ENCODE results near the gene PSMB7.

PSMB7 gene

GRCh38 chr9:124409410-124409809, 5.8 kb downstream of the PSMB7 start:
- Mint-ChIP-seq H3K4me1 (ENCODE audit: low read depth) (peaks cover 61% of the 10 kb centered on the region), H3K27ac (no peak overlapping the region), H3K4me3 (no peak overlapping the region), H3K27me3 (no peaks in the 10 kb centered on the region), H3K36me3 (ENCODE audit: low read depth) (peaks cover 95% of the 10 kb centered on the region), H3K9me3 (no peaks in the 10 kb centered on the region)
- DNase-seq: no peak

- peaks cover 92% of the 10 kb centered on the region for H3K36me3 Mint-ChIP-seq (ENCODE audit: low read depth)
- H3K4me1 Mint-ChIP-seq (ENCODE audit: low read depth): peaks cover 51% of the 10 kb centered on the region
- no peaks in the 10 kb centered on the region for H3K27me3 Mint-ChIP-seq
- H3K9me3 Mint-ChIP-seq: no peaks in the 10 kb centered on the region
- no peak overlapping the region for H3K4me3 Mint-ChIP-seq
- H3K27ac Mint-ChIP-seq: no peak overlapping the region
- DNase-seq: no peak
Observed at GRCh38 chr9:124403246-124403645, 12.0 kb downstream of the PSMB7 start.

GRCh38 chr9:124399968-124400940, 15.0 kb downstream of the PSMB7 start:
- no peak overlapping the region for H3K4me3 Mint-ChIP-seq
- no peaks in the 10 kb centered on the region for H3K27me3 Mint-ChIP-seq
- H3K36me3 Mint-ChIP-seq (ENCODE audit: low read depth): peaks cover 92% of the 10 kb centered on the region
- DNase-seq: no peak
- peaks cover 52% of the 10 kb centered on the region for H3K4me1 Mint-ChIP-seq (ENCODE audit: low read depth)
- H3K27ac Mint-ChIP-seq: no peak overlapping the region
- no peaks in the 10 kb centered on the region for H3K9me3 Mint-ChIP-seq

GRCh38 chr9:124399323-124399967, 15.8 kb downstream of the PSMB7 start:
- H3K27me3 Mint-ChIP-seq: no peaks in the 10 kb centered on the region
- H3K4me3 Mint-ChIP-seq: no peak overlapping the region
- peaks cover 95% of the 10 kb centered on the region for H3K36me3 Mint-ChIP-seq (ENCODE audit: low read depth)
- H3K9me3 Mint-ChIP-seq: no peaks in the 10 kb centered on the region
- DNase-seq: no peak
- peaks cover 57% of the 10 kb centered on the region for H3K4me1 Mint-ChIP-seq (ENCODE audit: low read depth)
- no peak overlapping the region for H3K27ac Mint-ChIP-seq

GRCh38 chr9:124398191-124398935, 16.9 kb downstream of the PSMB7 start:
- H3K4me3 Mint-ChIP-seq: no peak overlapping the region
- H3K4me1 Mint-ChIP-seq (ENCODE audit: low read depth): peaks cover 62% of the 10 kb centered on the region
- H3K27ac Mint-ChIP-seq: no peak overlapping the region
- no peaks in the 10 kb centered on the region for H3K9me3 Mint-ChIP-seq
- H3K36me3 Mint-ChIP-seq (ENCODE audit: low read depth): peaks cover 95% of the 10 kb centered on the region
- no peaks in the 10 kb centered on the region for H3K27me3 Mint-ChIP-seq
- DNase-seq: no peak

GRCh38 chr9:124395826-124396225, 19.4 kb downstream of the PSMB7 start:
- DNase-seq: no peak
- H3K4me3 Mint-ChIP-seq: no peak overlapping the region
- no peaks in the 10 kb centered on the region for H3K27me3 Mint-ChIP-seq
- H3K9me3 Mint-ChIP-seq: no peaks in the 10 kb centered on the region
- no peak overlapping the region for H3K27ac Mint-ChIP-seq
- H3K36me3 Mint-ChIP-seq (ENCODE audit: low read depth): peaks cover 89% of the 10 kb centered on the region
- H3K4me1 Mint-ChIP-seq (ENCODE audit: low read depth): peaks cover 73% of the 10 kb centered on the region

GRCh38 chr9:124394596-124394995, 20.6 kb downstream of the PSMB7 start:
- Mint-ChIP-seq H3K27ac (peak overlapping the region; percentile 73), H3K4me3 (no peak overlapping the region), H3K36me3 (ENCODE audit: low read depth) (peaks cover 85% of the 10 kb centered on the region), H3K9me3 (no peaks in the 10 kb centered on the region), H3K27me3 (no peaks in the 10 kb centered on the region), H3K4me1 (ENCODE audit: low read depth) (peaks cover 75% of the 10 kb centered on the region)
- DNase-seq: no peak

GRCh38 chr9:124394167-124394566, 21.1 kb downstream of the PSMB7 start:
- Mint-ChIP-seq H3K4me3 (no peak overlapping the region), H3K9me3 (no peaks in the 10 kb centered on the region), H3K4me1 (ENCODE audit: low read depth) (peaks cover 77% of the 10 kb centered on the region), H3K36me3 (ENCODE audit: low read depth) (peaks cover 84% of the 10 kb centered on the region), H3K27me3 (no peaks in the 10 kb centered on the region), H3K27ac (peak overlapping the region; percentile 73)
- no peak for DNase-seq

- no peaks in the 10 kb centered on the region for H3K27me3 Mint-ChIP-seq
- peaks cover 81% of the 10 kb centered on the region for H3K4me1 Mint-ChIP-seq (ENCODE audit: low read depth)
- no peak overlapping the region for H3K4me3 Mint-ChIP-seq
- H3K9me3 Mint-ChIP-seq: no peaks in the 10 kb centered on the region
- peaks cover 75% of the 10 kb centered on the region for H3K36me3 Mint-ChIP-seq (ENCODE audit: low read depth)
- DNase-seq: no peak
- peak overlapping the region; percentile 72 for H3K27ac Mint-ChIP-seq
Observed at GRCh38 chr9:124392871-124393460, 22.3 kb downstream of the PSMB7 start.

- peaks cover 69% of the 10 kb centered on the region for H3K36me3 Mint-ChIP-seq (ENCODE audit: low read depth)
- peak overlapping the region; percentile 72 for H3K27ac Mint-ChIP-seq
- no peaks in the 10 kb centered on the region for H3K9me3 Mint-ChIP-seq
- H3K4me1 Mint-ChIP-seq (ENCODE audit: low read depth): peaks cover 86% of the 10 kb centered on the region
- H3K27me3 Mint-ChIP-seq: no peaks in the 10 kb centered on the region
- DNase-seq: no peak
- H3K4me3 Mint-ChIP-seq: no peak overlapping the region
Observed at GRCh38 chr9:124392254-124392870, 22.9 kb downstream of the PSMB7 start.

- peaks cover 69% of the 10 kb centered on the region for H3K36me3 Mint-ChIP-seq (ENCODE audit: low read depth)
- H3K27ac Mint-ChIP-seq: no peak overlapping the region
Observed at GRCh38 chr9:124390794-124391658, 24.2 kb downstream of the PSMB7 start.

GRCh38 chr9:124389146-124389939, 25.9 kb downstream of the PSMB7 start:
- Mint-ChIP-seq H3K36me3 (ENCODE audit: low read depth) (peaks cover 67% of the 10 kb centered on the region), H3K27me3 (no peaks in the 10 kb centered on the region), H3K27ac (peak overlapping the region; percentile 12), H3K9me3 (no peaks in the 10 kb centered on the region), H3K4me3 (no peak overlapping the region), H3K4me1 (ENCODE audit: low read depth) (peaks cover 71% of the 10 kb centered on the region)
- no peak for DNase-seq

More at GRCh38 chr9:124390794-124391658, 24.2 kb downstream of the PSMB7 start:
- Mint-ChIP-seq H3K4me1 (ENCODE audit: low read depth) (peaks cover 88% of the 10 kb centered on the region), H3K9me3 (no peaks in the 10 kb centered on the region), H3K4me3 (no peak overlapping the region), H3K27me3 (no peaks in the 10 kb centered on the region)
- no peak for DNase-seq

Data from activated T-cell treated with anti-CD3 and anti-CD28 coated beads, Interleukin-2, amount 50 U/mL, for 24 hours (primary cell).